ENCODE results near the gene C13orf42.
"Not testable (repeated sequence)": the region's sequence is repeated elsewhere in the genome, so short reads cannot be mapped to it uniquely, and the experiment has no call there.

The C13orf42 gene

DNA sequence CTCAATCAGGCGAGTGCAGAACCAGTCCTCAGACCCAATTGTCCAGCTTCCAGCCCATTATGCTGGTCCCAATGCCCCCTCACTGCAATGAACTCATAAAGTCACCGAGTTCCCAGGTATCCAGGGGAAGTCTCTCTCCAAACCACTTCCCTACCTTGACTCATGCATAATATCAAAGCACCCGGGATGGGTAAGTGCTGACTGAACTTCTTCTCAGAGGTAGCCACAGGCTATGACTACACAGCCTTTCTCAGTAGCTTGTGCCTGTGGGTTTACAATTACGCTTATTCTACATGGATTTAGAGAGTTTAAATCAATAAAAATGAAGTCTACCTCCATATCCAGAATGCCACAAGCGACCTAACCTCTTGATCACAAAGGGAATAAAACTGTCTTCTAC is 1.7 kb upstream of the C13orf42 start:
- H3K4me3 ChIP-seq (ENCODE audit: low read length) = no peak overlapping the region
- no peaks in the 10 kb centered on the region for H3K36me3 ChIP-seq (ENCODE audit: insufficient read depth, low read length)
- peaks cover 1% of the 10 kb centered on the region for H3K9me3 ChIP-seq (ENCODE audit: low read length)
- no peaks in the 10 kb centered on the region for H3K27me3 ChIP-seq (ENCODE audit: insufficient read depth, low read length)
- H2AFZ ChIP-seq (ENCODE audit: low read depth, low read length) = no peak overlapping the region
- no peaks in the 10 kb centered on the region for H3K4me1 ChIP-seq (ENCODE audit: insufficient read depth, low read length)

DNA sequence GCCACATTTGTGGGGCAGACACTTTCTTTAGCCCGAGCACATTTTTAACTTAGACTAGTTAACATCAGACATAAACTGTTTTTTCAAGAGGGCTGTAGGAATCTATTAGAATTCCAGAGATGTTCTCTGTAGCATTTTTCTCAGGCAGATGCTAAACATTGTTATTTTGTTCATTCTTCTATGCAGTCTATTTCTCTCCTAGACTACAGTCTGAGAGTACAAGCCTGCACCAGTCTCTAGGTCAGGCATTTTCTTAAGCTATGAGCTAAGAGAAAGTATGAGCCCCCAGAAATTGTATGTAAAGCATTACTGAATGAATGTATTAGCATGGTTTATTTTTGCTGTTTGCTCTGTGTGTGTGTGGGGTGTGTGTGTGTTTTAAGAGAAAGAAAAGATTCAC is 923 bp upstream of the C13orf42 start:
- Histone ChIP-seq H3K9me3 (ENCODE audit: low read length) (no peaks in the 10 kb centered on the region), H3K4me1 (ENCODE audit: insufficient read depth, low read length) (no peaks in the 10 kb centered on the region), H3K36me3 (ENCODE audit: insufficient read depth, low read length) (no peaks in the 10 kb centered on the region), H2AFZ (ENCODE audit: low read depth, low read length) (no peak overlapping the region), H3K4me3 (ENCODE audit: low read length) (no peak overlapping the region), H3K27me3 (ENCODE audit: insufficient read depth, low read length) (no peaks in the 10 kb centered on the region)

DNA sequence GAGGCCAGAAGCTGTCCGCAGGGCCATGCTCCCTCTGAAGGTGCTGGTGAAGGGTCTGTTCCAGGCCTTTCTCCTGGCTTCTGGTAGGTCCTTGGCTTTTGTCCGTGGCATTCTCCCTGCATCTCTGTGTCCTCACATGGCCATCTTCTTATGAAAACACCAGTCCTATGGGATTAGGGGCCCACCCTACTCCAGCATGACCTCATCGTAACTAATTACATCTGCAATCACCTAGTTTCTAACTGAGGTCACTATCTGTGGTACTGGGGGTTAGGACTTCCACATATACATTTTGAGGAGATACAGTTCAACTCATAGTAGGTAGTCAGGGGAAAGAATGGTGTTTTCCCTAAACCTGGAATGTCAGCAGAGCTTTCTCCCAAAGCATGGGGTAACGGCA is 3.1 kb downstream of the C13orf42 start:
- no peak overlapping the region for H2AFZ ChIP-seq (ENCODE audit: low read depth, low read length)
- H3K4me3 ChIP-seq (ENCODE audit: low read length) = no peak overlapping the region
- no peaks in the 10 kb centered on the region for H3K36me3 ChIP-seq (ENCODE audit: insufficient read depth, low read length)
- H3K9me3 ChIP-seq (ENCODE audit: low read length) = no peaks in the 10 kb centered on the region
- no peaks in the 10 kb centered on the region for H3K4me1 ChIP-seq (ENCODE audit: insufficient read depth, low read length)
- no peaks in the 10 kb centered on the region for H3K27me3 ChIP-seq (ENCODE audit: insufficient read depth, low read length)

DNA sequence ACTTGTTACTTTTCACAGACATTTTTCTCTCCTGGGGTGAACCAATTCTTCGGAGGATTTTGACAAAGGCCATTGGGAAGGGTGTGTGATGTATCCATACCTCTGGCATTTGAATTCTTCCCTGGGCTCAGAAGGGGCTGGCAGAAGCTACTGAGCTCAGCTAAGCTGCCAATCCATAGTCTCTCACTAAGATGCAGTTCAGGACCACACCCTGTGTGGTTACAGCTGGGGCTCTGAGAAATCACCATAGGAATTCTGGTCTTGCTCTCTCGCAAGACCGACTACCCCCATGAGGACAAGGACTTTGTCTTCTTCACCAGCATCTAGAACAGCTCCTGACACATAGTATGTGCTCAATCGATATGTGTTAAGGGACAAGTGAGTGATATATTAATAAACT is 6.0 kb downstream of the C13orf42 start:
- no peak overlapping the region for H3K4me3 ChIP-seq (ENCODE audit: low read length)
- no peaks in the 10 kb centered on the region for H3K36me3 ChIP-seq (ENCODE audit: insufficient read depth, low read length)
- H2AFZ ChIP-seq (ENCODE audit: low read depth, low read length) = no peak overlapping the region
- H3K27me3 ChIP-seq (ENCODE audit: insufficient read depth, low read length) = no peaks in the 10 kb centered on the region
- no peaks in the 10 kb centered on the region for H3K4me1 ChIP-seq (ENCODE audit: insufficient read depth, low read length)
- H3K9me3 ChIP-seq (ENCODE audit: low read length) = no peaks in the 10 kb centered on the region

DNA sequence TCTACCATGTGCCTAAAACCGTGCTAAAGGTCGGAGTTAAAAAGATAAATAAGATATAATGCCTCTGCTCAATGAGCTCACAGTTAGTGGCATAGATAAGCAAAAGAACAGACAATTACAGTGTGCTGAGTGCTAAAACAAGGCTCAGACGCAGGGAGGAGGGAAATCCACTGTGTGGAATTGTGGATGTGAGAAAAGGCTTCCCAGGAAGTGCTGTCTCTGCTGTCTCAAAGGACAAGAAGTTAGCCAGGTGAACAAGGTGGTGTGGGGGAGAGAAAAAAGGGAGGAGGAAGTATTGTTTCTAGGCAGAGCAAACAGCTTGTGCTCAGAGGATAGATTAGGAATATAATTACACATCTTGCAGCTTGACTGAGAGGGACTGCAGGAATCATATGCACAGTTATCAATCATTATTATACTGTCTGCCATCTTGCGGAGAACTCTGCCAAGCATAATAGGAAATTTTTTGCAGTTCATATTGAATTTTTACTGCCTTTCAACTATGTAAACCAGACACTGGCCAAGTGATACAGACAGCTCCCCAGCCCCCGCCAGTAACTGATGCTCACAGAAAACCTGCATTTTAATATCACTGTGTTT is 9.3 kb downstream of the C13orf42 start:
- H3K9me3 ChIP-seq (ENCODE audit: low read length) = no peaks in the 10 kb centered on the region
- H3K36me3 ChIP-seq (ENCODE audit: insufficient read depth, low read length) = no peaks in the 10 kb centered on the region
- H3K4me1 ChIP-seq (ENCODE audit: insufficient read depth, low read length) = no peaks in the 10 kb centered on the region
- no peak overlapping the region for H2AFZ ChIP-seq (ENCODE audit: low read depth, low read length)
- peaks cover 3% of the 10 kb centered on the region for H3K27me3 ChIP-seq (ENCODE audit: insufficient read depth, low read length)
- H3K4me3 ChIP-seq (ENCODE audit: low read length) = no peak overlapping the region

DNA sequence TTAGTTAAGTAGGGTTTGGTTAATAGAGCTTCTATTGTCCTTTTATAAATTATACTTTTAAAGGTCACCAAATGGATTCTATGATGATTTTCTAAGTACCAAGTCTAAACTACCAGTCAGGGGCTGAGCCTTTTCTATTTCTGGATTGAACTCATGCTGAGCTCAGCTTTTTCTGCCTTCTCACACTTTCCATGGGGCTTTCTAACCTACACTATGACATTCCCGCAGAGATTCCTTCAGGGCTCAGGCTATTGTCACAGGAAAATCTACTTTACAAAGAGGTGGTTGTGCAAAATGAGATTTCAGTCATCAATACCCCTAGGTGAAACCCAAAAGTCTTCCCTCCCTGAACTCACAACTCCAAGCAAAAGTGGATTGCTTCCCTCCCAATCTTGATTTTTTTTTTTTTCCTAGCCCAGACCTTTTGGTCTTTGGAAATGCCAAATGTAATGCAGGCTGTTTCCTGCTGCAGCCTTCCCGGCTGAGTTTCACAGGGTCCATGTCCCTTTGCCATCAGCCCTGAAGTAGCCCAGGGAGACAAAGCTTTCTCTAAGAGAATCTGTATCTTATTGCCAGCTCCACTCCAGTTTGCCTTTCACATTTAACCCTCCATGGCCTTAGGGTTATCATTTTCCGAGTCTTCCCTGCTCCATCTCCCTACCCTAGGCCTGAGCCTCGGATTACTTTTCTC is 13.6 kb downstream of the C13orf42 start:
- H3K4me1 ChIP-seq (ENCODE audit: insufficient read depth, low read length) = no peaks in the 10 kb centered on the region
- peaks cover 3% of the 10 kb centered on the region for H3K27me3 ChIP-seq (ENCODE audit: insufficient read depth, low read length)
- no peaks in the 10 kb centered on the region for H3K9me3 ChIP-seq (ENCODE audit: low read length)
- H2AFZ ChIP-seq (ENCODE audit: low read depth, low read length) = peak overlapping the region; percentile 10
- H3K4me3 ChIP-seq (ENCODE audit: low read length) = no peak overlapping the region
- H3K36me3 ChIP-seq (ENCODE audit: insufficient read depth, low read length) = no peaks in the 10 kb centered on the region

DNA sequence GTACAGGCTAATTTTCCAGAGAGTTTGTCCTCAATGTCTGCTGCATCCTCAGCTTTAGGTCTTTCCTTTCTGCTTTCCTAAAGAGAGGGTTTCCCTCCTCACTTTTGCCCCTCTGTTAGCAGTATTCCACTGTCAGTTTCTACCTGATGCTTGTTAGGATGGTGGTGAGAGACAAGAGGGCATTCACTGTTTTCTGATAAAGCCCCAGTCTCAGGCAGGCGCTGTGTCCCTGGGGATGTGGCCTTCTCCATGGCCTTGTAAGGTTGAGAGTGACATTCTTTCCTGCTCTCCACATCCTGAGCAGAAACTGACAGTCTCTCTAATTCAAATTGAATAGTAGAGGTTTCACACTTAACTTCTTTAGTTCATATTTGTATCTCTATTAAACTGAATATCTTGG is 14.9 kb downstream of the C13orf42 start:
- no peak overlapping the region for H2AFZ ChIP-seq (ENCODE audit: low read depth, low read length)
- H3K9me3 ChIP-seq (ENCODE audit: low read length) = no peaks in the 10 kb centered on the region
- no peak overlapping the region for H3K4me3 ChIP-seq (ENCODE audit: low read length)
- H3K4me1 ChIP-seq (ENCODE audit: insufficient read depth, low read length) = no peaks in the 10 kb centered on the region
- H3K36me3 ChIP-seq (ENCODE audit: insufficient read depth, low read length) = no peaks in the 10 kb centered on the region
- peaks cover 3% of the 10 kb centered on the region for H3K27me3 ChIP-seq (ENCODE audit: insufficient read depth, low read length)

DNA sequence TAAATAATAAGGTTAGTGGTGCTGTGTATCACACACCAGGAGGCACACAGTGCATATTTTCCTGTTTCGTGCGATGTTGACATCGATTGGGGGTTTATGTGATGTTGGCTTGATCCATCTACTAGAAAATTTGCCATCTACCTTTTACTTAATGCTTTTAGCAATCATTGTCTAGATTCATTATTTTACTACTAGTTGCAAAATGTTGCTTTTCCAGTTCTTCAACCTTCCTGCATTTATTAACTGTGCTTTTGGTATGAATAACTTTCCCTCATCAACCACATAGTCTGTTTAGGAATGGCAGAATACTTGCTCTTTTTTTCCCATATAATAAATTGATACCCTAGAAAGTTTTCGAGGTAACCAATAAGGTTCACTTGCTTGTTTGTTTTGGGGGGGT is 17.5 kb downstream of the C13orf42 start:
- H3K27me3 ChIP-seq (ENCODE audit: insufficient read depth, low read length) = peaks cover 3% of the 10 kb centered on the region
- no peak overlapping the region for H2AFZ ChIP-seq (ENCODE audit: low read depth, low read length)
- no peaks in the 10 kb centered on the region for H3K4me1 ChIP-seq (ENCODE audit: insufficient read depth, low read length)
- no peak overlapping the region for H3K4me3 ChIP-seq (ENCODE audit: low read length)
- H3K9me3 ChIP-seq (ENCODE audit: low read length) = no peaks in the 10 kb centered on the region
- no peaks in the 10 kb centered on the region for H3K36me3 ChIP-seq (ENCODE audit: insufficient read depth, low read length)

DNA sequence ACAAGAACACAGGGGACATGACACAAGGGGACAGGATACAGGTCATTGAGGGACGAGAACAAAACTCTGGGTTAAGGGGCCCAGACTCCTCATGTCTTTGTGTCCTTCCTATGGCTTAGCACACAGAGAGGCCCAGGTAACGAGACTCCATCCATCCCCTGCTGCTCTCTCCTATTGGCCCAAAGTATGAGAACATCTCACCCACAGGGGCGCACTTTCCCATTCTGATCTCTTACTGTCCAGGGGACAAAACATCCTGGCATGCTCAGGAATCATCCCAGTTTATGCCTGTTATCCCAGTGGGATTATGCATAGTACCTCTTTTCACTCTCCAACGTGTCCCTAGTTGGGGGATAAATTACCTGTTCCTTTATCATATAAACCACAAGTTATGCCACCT is 19.2 kb downstream of the C13orf42 start:
- Histone ChIP-seq H3K36me3 (ENCODE audit: insufficient read depth, low read length) (no peaks in the 10 kb centered on the region), H3K27me3 (ENCODE audit: insufficient read depth, low read length) (peaks cover 2% of the 10 kb centered on the region), H3K9me3 (ENCODE audit: low read length) (no peaks in the 10 kb centered on the region), H3K4me3 (ENCODE audit: low read length) (no peak overlapping the region), H2AFZ (ENCODE audit: low read depth, low read length) (no peak overlapping the region), H3K4me1 (ENCODE audit: insufficient read depth, low read length) (no peaks in the 10 kb centered on the region)

DNA sequence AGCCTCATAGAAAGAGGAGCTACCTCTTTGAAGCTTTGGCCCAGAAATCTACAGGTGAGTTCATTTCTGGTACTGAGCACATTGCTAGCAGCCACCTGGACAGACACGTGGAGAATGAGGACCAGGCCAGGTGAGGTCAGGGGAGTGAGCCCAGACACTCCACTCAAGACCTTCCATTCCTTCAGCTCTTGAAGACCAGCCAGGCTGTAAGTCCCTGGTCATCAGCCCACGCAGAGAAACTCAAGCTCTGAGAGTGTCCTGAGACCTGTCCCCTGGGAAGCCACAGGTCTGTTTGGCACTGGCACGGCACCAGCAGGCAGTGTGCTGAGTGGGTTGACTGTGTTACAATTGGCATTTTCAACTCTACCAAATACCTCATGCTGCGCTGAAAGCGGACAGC is 27.4 kb downstream of the C13orf42 start:
- Histone ChIP-seq H3K4me3 (ENCODE audit: low read length) (no peak overlapping the region), H3K27me3 (ENCODE audit: insufficient read depth, low read length) (peaks cover 2% of the 10 kb centered on the region), H3K9me3 (ENCODE audit: low read length) (peaks cover 3% of the 10 kb centered on the region), H3K36me3 (ENCODE audit: insufficient read depth, low read length) (no peaks in the 10 kb centered on the region), H2AFZ (ENCODE audit: low read depth, low read length) (no peak overlapping the region), H3K4me1 (ENCODE audit: insufficient read depth, low read length) (no peaks in the 10 kb centered on the region)

DNA sequence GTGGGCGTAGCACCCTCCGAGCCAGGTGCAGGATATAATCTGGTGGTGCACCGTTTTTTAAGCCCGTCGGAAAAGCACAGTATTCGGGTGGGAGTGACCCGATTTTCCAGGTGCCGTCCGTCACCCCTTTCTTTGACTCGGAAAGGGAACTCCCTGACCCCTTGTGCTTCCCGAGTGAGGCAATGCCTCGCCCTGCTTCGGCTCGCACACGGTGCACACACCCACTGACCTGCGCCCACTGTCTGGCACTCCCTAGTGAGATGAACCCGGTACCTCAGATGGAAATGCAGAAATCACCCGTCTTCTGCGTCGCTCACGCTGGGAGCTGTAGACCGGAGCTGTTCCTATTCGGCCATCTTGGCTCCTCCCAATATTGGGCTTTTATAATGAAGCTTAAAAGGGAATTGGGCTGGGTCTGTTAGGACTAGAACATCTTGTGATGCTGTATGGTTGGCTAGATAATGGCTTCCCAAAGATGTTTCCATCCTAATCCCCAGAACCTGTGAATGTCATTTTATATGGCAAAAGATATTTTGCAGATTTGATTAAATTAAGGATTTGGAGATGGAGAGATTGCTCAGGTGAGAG is 30.5 kb downstream of the C13orf42 start:
- not testable (repeated sequence) for H3K4me1 ChIP-seq (ENCODE audit: insufficient read depth, low read length); H3K4me3 ChIP-seq (ENCODE audit: low read length); H3K36me3 ChIP-seq (ENCODE audit: insufficient read depth, low read length); H2AFZ ChIP-seq (ENCODE audit: low read depth, low read length); H3K9me3 ChIP-seq (ENCODE audit: low read length); H3K27me3 ChIP-seq (ENCODE audit: insufficient read depth, low read length)

DNA sequence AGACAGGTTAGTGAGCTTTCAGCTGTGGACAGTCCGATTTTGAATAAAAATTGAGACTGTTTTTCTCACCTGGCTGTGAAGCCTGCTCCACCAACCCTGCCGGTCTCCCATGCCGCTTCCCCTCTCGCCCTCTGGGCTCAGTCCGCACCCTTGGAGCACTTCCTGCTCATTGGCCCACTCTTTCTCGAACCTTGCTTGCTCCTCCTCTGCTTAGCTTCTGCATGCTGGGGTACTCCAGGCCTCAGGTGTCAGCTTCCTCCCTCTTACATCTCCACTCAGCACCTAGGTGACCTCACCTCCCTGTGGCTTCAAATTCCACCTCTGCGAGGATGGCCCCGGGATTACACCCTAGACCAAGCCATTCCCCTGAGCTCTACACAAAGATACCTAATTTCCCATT is 39.6 kb downstream of the C13orf42 start:
- Histone ChIP-seq H3K36me3 (ENCODE audit: insufficient read depth, low read length) (no peaks in the 10 kb centered on the region), H3K27me3 (ENCODE audit: insufficient read depth, low read length) (no peaks in the 10 kb centered on the region), H3K4me1 (ENCODE audit: insufficient read depth, low read length) (peaks cover 10% of the 10 kb centered on the region), H2AFZ (ENCODE audit: low read depth, low read length) (no peak overlapping the region), H3K4me3 (ENCODE audit: low read length) (no peak overlapping the region), H3K9me3 (ENCODE audit: low read length) (no peaks in the 10 kb centered on the region)

DNA sequence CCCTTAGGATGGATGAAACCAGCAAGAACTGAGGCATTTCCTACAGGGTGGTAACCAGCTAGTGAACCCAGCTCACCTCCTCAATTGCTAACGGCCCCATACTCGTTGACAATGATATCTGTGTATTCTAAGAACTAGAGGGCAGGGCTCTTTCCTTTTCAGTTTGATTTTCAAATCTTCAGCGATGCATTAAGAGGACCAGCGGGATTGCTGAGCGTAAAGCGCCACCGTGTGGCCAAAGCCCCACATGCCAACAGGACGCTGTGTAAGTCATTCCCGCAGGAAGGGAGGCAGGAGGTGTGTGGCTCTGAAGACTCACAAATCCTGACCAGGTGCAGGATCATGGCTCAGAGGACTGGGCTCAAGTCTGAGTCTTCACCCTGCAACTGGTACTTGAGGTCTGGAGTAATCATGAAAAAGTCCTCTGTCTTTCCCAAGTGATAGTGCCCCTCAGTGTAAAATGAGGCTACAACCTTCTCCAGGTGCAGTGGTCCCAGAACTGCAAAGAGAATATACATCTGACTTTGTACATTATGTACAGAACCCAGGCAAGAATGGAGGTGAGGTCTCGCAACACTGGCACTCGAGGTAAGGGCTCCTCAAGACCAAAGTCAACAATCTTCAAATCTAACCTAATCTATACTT is 40.9 kb downstream of the C13orf42 start:
- H3K36me3 ChIP-seq (ENCODE audit: insufficient read depth, low read length) = no peaks in the 10 kb centered on the region
- no peak overlapping the region for H2AFZ ChIP-seq (ENCODE audit: low read depth, low read length)
- no peaks in the 10 kb centered on the region for H3K27me3 ChIP-seq (ENCODE audit: insufficient read depth, low read length)
- peaks cover 10% of the 10 kb centered on the region for H3K4me1 ChIP-seq (ENCODE audit: insufficient read depth, low read length)
- H3K4me3 ChIP-seq (ENCODE audit: low read length) = no peak overlapping the region
- no peaks in the 10 kb centered on the region for H3K9me3 ChIP-seq (ENCODE audit: low read length)

Measured in neuron (in vitro differentiated cells).